Right lobe of liver (tissue), 4 donors: ENCODE results near the gene PDE10A.

ENCODE experiments used
- POLR2A ChIP-seq: fragments of 450-650 bp; IDR thresholded peaks from one replicate; pipeline ENCODE4 v1.6.1; 2017; ENCODE audit warnings: antibody characterized with exemption, mild to moderate bottlenecking
- TF ChIP-seq, protein P1 (sequence below), 4 donors: fragments of 200-600 bp in 3 of 4; fragments of 450-650 bp in 1 of 4; IDR thresholded peaks; one replicate each; pipeline versions ENCODE4 v1.5.1 to v1.8.0; 2016 to 2022; ENCODE audit warnings: antibody characterized with exemption in 4 of 4, mild to moderate bottlenecking in 2 of 4
- donor health status: DM: no; HTN: no; CAD: no.
- donor health status: DM: no; HTN: no; CAD: no.
- donor health status: DM: no; HTN: yes; CAD: no.

DNA sequence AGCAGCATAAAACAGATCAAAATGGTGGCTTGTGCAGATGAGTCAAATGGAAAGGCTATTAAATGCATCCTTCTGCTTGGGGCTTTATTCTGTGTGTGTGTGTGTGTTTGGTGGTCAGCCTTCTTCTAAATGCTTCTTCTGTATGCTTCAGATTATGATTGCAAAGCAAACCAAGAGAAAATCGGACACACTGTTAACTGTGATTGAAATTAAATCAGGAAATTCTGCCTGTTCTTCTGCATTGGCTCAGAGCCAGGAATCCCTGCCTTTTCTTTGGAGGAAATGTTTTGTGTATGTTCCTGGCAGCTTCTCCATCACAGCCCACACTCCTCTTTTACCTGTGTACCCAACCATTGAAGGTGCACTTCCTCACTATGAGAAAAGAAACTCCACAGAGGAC, 22.3 kb upstream of the PDE10A start:
- TF ChIP-seq, protein P1, sequence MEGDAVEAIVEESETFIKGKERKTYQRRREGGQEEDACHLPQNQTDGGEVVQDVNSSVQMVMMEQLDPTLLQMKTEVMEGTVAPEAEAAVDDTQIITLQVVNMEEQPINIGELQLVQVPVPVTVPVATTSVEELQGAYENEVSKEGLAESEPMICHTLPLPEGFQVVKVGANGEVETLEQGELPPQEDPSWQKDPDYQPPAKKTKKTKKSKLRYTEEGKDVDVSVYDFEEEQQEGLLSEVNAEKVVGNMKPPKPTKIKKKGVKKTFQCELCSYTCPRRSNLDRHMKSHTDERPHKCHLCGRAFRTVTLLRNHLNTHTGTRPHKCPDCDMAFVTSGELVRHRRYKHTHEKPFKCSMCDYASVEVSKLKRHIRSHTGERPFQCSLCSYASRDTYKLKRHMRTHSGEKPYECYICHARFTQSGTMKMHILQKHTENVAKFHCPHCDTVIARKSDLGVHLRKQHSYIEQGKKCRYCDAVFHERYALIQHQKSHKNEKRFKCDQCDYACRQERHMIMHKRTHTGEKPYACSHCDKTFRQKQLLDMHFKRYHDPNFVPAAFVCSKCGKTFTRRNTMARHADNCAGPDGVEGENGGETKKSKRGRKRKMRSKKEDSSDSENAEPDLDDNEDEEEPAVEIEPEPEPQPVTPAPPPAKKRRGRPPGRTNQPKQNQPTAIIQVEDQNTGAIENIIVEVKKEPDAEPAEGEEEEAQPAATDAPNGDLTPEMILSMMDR (IDR thresholded peaks at IDR 0.05), result no peak
- TF ChIP-seq POLR2A, result no peak
